GM18502 (cell line): ENCODE results near the gene CWF19L1.
"Not testable (repeated sequence)": the region's sequence is repeated elsewhere in the genome, so short reads cannot be mapped to it uniquely, and the experiment has no call there.

ENCODE experiments used
- ATAC-seq: cut with Tn5 transposase; IDR thresholded peaks from one replicate; pipeline ENCODE4 v1.9.1; 2021; ENCODE audit warnings: mild to moderate bottlenecking; ENCODE audit not compliant: unreplicated experiment, poor library complexity

The CWF19L1 gene

DNA sequence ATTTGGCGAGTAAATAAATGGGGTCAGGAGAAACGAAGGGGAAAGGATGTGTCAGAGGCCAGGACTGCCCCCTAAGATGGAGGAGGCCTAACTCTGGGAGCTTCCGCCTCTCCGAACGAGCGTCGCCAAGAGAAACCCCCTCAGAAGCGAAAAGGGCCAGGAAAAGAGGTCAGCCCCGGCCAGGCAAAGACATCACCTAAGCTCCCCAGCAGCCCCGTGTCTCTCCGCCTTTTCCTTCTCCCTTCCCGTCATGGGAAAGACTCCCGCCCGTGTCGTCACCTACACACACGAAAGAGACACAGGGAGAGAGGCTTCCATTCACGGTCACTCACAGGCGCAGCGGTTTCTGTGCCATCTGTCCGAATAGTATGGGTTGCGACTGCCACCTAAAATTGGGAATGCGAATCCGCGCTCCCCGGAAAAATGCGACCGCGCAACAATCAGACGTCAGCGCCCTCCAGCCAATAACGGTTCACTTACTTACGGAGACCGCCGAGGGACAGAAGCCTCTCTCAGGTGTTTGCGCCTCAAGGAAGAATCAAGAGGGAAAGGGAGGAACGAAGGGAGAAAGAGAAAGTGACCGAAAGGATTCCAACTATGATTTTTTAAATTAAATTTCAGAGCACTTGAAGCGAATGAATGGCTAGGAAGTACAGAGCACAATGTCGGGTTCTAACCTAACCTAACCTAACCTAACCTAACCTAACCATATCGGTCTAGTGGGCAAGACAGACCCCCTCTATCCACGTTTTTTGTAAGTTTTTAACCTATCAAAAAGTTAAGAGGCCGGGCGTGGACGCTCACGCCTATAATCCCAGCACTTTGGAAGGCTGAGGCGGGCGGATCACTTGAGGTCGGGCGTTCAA is at the start of gene CWF19L1:
Gene CWF19L1 (minus strand): TSS at position 400 of the 866 bp plus-strand sequence. CDS start 45 bp downstream, at position 355.
- peak; percentile 78 for ATAC-seq

DNA sequence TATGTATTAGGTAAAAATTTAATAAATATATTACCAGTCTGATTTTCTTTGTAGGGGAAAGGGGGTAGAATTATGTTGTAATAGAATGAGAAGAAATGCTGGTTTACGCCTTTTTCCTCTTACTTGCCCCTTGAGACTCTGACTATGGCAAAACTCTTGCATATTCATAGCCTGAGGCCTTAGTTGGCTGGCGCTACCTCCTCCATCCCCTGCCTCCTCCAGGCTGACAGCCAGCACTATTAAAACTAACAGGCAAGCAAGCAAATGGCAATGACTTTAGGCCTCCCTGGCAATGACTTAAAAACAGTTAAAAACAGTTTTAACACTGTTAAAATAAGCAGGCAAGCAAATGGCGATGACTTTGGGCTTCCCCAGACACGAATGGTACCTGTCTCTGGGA is 48.2 kb upstream of the CWF19L1 start:
- ATAC-seq: no peak

DNA sequence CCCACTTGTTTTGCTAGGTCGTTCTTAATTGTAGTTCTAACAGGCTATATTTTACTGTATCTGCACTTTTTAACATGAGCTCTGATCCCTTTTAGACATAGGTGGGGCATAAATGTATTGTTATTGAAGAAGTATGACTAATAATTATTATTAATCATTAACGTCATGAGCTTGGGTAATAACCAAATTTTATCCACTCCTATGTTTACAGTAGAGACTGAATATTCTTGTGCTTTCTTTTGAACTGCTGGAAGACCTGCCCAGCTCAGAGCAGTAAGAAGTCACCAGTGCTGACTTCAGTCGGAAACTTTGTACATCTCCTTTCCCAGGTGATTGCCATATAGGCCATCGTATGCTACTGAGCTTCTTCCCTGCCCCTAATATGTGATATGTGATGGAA is 43.9 kb upstream of the CWF19L1 start:
- no peak for ATAC-seq

DNA sequence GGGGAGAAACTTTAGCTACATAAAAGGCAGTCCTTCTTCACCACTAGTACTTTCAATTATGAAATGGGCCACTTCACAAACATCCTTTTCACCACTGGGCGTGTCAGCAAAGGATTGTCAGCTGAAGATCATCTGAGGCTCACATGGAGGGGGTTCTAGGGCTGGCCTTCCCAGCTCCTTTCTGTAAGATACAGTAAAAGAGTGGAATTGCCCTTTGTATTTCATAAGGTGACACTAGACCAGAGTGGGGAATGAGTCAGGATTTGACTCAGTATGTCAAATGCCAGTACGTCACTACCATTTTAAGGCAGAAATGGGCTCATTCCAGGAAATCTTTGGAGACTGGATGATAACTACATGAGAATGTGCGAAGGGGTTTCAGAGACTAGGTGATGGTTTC is 40.2 kb upstream of the CWF19L1 start:
- no peak for ATAC-seq

DNA sequence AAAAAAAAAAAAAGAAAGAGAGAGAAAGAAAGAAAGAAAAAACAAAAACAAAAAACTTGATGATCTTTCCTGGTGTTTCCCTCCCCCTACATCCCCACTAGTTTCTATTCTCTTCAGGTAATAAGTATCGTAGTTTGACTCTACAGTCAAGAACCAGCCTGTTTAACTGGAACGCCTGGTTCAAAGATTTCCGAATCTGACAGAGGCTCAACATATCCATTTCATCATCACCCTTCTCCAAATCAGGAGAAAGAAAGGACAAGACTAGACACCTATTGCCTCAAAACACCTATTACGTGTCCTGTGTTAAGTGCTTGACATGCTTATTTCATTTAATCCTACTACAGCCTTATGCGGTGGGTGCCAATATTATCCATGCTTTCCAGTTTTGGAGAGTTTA is 39.4 kb upstream of the CWF19L1 start:
- ATAC-seq: no peak

DNA sequence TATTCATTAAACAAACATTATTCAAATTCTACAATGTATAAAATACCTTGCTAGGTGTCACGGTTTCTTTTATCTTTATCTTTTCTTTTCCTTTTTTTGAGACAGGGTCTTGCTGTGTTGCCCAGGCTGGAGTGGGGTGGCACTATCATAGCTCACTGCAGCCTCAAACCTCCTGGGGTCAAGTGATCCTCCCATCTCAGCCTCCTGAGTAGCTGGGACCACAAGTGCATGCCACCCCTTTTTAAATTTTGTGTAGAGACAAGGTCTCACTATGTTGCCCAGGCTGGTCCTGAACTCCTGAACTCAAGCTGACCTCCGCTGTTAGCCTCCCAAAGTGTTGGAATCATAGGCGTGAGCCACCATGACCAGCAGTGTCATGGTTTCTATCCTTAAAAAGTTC is 37.0 kb upstream of the CWF19L1 start:
- no peak for ATAC-seq

DNA sequence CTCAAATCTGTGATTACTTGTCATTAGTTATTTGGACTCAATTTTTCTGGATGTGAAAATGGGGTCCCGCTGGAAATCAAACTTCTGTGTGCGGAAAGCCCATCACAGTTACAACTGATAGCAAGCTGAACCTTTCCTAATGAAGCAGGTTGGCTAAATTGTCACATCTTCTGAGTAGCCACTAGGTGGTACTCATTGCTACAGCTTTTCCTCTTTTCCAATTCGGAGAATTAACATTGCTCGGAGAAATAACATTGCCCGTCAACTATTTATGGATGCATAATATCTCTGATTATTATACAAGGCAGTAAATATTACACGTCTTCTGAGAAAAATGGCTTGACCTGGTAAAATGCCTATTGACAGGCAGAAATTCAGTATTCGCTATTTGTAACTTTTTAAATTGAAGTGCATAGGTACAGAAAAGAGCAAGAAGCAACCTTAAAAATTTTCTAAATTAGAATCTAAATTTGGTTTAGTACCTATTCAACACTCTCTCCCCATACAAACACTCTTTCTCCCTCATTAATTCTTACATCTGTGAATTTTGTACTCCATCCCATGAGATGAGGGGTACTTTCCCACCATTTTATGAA is 36.4 kb upstream of the CWF19L1 start:
- no peak for ATAC-seq

DNA sequence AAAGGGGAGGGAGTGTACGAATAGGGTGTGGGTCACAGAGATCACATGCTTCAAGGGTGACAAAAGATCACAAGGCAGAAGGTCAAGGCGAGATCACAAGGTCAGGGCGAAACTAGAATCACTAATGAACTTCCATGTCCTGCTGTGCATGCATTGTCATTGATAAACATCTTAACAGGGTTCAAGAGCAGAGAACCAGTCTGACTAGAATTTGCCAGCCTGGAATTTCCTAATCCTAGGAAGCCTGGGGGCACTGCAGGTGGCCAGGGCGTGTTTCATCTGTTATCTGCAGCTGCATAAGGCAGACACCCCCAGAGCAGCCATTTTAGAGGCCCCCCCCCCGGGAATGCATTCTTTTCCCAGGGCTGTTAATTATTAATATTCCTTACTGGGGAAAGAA is 33.7 kb upstream of the CWF19L1 start:
- ATAC-seq: not testable (repeated sequence)

DNA sequence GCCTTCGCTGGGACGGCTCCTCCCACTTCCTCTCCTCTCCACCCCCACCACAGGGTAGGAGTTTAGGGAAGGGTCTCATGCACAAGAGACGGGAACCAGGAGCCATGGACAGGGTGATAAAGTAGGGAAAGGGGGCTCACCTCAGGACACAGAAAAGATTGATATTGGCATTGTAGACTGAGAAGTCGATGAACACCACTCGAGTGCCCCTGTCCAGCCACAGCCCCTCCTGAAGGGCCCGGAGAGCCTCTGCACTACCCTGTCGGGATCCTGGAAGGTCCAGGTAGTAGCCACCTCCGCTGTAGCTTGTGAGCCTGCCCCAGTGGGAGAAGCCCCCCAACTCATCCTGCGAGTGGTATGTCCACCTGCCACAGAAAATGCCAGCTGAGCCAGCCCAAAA is 29.8 kb upstream of the CWF19L1 start:
- ATAC-seq: no peak

DNA sequence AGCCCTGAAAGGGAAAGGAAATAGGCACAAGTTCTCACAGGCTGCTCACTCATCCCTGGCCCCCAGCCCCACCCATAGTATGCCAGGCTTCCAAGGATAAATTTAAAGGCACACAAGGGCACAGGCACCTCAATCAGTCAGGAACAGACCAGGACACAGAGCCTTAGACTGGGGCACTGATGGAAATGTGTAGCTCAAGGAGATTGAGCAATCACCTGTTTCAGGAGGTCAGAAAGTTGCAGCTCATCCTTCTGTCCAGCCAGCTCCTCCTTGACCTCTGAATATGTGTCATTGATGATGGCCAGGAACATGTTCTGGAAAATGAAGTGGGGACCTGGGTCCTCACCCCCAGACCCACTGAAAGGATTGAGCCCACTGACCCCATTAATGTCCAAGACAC is 25.6 kb upstream of the CWF19L1 start:
- ATAC-seq: no peak

DNA sequence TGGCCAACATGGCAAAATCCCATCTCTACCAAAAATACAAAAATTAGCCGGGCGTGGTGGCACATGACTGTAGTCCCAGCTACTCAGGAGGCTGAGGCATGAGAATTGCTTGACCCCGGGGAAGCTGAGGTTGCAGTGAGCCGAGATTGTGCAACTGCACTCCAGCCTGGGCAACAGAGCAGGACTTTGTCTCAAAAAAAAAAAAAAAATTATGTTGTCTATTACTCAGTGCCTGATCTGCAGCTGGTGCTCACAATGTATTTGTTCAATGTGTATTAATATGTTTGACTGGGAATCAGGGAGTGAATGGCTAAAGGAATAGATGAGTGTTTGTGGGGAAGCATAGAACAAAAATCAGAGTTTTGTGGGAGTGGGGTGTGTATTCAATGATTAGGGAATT is 24.9 kb upstream of the CWF19L1 start:
- ATAC-seq: not testable (repeated sequence)

DNA sequence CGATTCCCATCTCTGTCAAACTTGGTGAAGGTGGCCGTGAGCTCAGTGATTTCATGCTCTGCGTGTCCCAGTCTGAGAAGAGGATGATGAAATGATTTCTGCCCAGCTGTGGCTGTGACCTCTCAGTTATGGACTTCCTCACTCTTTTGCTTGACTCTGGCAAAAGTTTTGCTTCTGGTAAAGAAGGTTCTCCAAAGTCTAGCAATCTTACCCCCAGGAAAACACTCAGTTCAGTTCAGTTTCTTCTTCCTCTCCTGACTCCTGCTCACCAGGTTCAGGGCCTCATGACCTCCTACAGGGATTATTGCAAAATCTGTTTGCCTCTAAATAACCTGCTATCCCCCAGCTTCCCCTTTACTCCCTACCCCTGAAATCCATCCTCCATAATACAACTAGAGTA is 23.9 kb upstream of the CWF19L1 start:
- ATAC-seq: no peak

DNA sequence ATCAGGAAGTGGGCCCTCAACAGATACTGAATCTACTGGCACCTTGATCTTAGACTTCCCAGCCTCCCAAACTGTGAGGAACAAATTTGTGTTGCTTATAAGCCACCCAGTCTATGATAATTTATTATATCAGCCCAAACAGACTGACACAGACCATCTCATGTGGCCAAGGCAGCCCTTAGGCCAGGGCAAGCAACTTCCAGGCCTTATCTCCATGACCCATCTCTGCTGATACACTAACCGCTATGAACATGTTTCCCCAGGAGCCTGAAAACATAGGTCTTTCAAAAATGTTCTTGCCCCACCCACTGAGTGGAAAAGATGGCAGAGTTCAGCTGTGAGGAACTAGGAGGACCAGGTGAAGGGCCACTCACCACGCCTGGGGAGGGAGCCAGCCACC is 22.2 kb upstream of the CWF19L1 start:
- no peak for ATAC-seq

DNA sequence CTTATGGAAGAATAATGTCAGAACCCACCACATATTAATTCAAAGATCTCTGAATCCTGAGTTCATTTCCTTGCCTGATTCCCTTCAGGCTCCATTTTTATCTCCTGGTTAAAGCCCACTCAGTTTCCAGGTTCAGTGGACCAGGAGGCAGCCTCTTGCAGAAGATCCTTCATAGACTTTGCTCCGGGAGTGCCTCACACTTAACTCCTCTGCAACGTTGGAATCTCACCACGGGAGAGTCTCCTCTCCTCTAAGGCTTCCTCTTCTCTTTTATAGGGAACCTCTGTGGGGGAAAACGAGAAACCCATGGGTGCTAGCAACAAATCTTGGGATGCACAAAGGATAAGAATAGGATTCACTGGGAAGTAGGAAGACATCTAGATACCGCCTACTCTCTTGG is 20.8 kb upstream of the CWF19L1 start:
- no peak for ATAC-seq

DNA sequence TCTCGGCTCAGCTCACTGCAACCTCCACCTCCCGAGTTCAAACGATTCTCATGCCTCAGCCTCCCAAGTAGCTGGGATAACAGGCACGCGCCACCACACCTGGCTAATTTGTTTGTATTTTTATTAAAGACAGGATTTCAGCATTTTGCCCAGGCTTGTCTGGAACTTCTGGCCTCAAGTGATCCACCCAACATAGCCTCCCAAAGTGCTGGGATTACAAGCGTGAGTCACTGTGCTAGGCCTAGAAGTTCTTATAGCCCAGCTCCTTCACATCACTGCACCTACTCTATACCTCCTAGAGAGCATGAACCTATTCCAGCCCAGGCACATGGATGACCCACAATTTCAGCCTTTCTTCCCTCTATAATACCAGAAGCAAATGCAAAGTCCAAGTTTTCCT is 20.3 kb upstream of the CWF19L1 start:
- ATAC-seq: no peak

DNA sequence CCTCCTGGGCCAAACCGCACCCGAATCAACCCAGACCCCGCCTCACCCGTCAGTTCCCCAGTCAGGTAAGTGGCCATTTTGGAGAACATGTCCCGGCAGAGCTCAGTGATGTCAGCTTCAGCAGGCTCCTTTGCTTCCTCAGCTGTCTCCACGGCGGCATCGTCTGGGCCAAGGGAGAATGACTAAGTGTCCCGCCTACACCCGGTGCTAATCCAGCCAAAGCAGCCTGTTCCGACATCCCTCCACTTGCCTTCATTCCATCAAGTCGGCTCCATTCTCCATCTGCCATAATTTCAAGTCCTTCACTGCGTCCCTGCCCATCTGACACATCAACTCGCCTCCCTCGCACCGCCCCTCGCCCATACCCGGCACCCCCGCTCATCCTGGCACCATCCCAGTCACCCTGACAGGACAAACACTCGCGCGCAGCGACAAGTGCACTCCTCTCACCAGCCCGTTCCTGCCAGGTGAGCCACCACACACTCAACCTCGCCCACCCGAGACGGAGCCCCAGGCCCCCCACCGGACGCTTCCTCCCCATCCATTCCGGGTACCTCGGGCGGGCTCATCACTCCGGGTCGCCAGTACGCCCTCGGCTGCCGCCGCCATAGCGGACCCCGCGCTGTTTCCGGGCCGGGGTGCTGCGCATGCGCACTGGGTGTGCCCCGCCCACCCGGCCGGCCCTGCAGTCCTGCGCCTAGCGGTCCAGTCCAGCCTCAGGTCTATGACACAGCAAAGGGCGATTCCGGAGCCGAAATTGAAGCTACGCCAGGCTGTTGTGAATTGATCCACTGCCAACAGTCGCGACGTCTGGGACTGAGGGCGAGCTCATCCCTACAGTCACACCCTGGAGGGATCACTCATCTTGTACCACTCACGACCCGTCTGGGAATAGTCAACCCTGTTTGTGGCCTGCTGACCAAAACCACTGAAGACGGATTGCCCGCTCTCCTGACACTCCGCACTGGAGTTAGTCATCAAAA is 18.9 kb upstream of the CWF19L1 start, which contains the start of gene BLOC1S2:
Gene BLOC1S2 (minus strand): TSS at position 630 of the 983 bp plus-strand sequence. CDS start 21 bp downstream, at position 609.
- peak; percentile 86 for ATAC-seq

DNA sequence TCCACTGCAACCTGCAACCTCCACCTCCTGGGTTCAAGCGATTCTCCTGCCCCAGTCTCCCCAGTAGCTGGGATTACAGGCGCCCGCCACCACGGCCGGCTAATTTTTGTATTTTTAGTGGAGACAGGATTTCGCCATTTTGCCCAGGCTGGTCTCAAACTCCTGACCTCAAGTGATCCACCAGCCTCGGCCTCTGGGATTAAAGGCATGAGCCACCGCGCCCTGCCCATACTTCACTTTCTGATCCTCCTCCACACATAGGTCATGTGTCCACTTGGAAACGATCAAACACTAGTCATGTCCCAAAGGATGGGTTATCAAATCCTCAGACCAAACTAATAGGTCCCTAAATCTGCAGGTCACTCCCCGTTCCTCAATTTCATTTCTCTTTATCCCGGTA is 17.9 kb upstream of the CWF19L1 start:
- ATAC-seq: not testable (repeated sequence)

DNA sequence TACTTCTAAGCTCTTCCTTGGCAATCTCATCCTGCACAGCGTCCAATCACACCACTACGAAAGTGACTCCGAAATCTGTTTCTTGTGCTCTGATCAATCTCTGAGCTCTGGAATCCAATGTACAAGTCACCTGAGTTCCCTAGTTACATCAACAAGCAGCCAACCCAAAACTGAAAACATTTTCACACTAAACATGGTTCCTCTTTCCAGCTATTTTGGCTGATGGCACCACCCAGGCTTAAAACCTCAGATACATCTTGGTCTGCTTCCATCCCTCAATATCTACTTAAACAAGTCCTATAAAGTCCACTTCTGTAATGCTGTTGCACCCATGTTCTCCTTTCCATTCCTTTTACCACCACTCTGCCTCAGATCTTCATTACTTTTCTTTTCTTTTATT is 15.5 kb upstream of the CWF19L1 start:
- no peak for ATAC-seq

DNA sequence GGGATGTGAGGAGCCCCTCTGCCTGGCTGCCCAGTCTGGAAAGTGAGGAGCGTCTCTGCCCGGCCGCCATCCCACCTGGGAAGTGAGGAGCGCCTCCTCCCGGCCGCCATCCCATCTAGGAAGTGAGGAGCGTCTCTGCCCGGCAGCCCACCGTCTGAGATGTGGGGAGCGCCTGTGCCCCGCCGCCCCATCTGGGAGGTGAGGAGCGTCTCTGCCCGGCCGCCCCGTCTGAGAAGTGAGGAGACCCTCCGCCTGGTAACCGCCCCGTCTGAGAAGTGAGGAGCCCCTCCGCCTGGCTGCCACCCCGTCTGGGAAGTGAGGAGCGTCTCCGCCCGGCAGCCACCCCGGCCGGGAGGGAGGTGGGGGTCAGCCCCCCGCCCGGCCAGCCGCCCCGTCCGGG is 9.5 kb upstream of the CWF19L1 start:
- not testable (repeated sequence) for ATAC-seq

DNA sequence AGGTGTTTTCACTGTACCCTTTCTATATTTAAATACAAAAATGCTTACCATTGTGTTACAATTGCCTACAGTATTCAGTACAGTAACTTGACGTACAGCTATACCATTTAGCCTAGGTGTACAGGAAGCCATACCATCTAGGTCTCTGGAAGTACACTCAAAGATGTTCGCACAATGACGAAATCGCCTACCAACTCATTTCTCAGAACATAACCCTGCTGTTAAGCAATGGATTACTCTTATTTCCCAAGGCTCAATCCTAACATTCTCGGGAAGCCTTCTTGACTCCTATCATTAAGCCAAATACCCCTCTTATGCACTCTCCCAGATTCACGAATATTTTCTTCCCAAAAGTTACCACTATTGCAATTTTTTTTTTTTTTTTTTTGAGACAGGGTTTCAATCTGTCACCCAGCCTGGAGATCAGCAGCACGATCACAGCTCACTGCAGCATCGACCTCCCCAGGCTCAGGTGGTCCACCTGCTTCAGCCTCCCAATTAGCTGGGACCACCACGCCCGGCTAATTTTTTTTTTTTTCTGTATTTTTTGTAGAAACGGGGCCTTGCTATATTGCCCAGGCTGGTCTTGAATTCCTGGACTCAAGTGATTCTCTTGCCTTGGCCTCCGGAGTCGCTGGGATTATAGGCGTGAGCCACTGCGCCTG is 1.5 kb downstream of the CWF19L1 start:
- ATAC-seq: no peak
